Measurements from ENCODE around the gene DMD.

DMD gene

GRCh38 chrX:31186693-31187338 lies 2024.5 kb downstream of the DMD start:
- DNase-seq (ENCODE audit: low read depth in 2 of 2): no peak

GRCh38 chrX:31185884-31186283 lies 2025.5 kb downstream of the DMD start:
- no peak for DNase-seq (ENCODE audit: low read depth in 2 of 2)

DNA sequence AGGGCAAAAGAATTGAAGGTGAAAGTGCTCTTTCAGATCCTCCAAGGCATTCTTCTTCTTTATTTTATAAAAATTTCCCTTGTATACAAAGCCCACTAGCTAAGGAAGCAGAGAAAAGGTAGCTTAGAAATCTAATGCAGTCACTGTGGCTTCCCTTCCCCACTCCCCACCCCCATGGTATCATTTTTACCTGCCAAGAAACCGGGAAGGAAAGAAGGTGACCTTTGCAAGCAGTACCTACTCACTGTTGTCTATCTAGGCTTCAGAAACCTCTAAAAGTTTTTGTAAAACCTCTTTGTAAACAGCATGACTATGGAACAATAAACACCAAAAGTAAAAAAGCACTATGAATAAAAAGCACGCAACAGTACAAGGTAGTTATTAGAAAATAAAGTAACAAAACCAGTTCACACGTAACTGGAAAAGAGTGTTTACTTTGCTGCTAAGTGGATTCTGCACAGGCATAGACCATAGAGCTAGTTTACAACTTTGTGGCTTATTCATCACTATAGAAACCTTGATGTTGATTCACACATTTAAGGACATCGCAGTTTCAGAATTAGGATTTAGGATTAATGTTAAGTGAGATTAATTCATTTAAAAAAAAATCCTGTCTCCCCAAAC lies 2029.9 kb downstream of the DMD start:
- no peak for DNase-seq (ENCODE audit: low read depth in 2 of 2)

- DNase-seq (ENCODE audit: low read depth in 2 of 2): no peak
Measured at GRCh38 chrX:31179203-31179602, 2032.1 kb downstream of the DMD start.

DNA sequence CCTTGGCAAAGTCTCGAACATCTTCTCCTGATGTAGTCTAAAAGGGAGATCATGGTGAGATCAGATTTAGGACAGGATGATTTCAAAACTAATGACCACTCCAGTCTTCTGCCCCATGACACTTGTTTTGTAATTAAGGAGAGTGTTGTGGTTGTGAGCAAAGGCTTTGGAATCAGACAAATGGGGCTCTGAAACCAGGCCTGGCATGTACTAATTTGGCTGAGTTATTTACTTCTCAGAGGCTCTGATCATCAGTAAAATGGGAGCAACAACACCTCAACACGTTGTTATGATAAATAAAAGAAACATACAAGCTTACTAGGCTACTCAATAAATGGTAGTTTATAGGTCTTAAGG lies 2032.6 kb downstream of the DMD start:
- no peak for DNase-seq (ENCODE audit: low read depth in 2 of 2)

- DNase-seq (ENCODE audit: low read depth in 2 of 2): no peak
Measured at GRCh38 chrX:31178064-31178768, 2033.1 kb downstream of the DMD start.

GRCh38 chrX:31170792-31171191 lies 2040.6 kb downstream of the DMD start:
- no peak for DNase-seq (ENCODE audit: low read depth in 2 of 2)

DNA sequence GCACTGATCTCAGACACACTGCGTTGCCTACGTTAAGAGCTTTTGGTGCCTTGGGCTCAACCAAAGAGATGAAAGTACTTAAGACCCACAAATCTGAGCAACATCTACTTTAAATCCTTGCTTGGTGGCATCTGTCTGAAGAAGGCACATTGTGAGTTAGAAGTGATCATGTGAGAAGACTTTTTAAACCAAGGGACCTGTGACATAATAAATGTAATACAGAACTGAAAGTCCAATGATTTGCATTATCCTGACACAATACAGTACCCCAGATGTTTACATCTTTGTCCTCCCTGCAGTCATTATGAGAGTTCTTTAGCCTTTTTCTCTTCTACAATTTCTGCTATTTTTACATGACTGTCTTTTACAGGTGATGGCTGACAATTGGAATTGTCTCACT lies 2042.8 kb downstream of the DMD start:
- DNase-seq (ENCODE audit: low read depth in 2 of 2): no peak

GRCh38 chrX:31166832-31167231 lies 2044.5 kb downstream of the DMD start:
- no peak for DNase-seq (ENCODE audit: low read depth in 2 of 2)

DNA sequence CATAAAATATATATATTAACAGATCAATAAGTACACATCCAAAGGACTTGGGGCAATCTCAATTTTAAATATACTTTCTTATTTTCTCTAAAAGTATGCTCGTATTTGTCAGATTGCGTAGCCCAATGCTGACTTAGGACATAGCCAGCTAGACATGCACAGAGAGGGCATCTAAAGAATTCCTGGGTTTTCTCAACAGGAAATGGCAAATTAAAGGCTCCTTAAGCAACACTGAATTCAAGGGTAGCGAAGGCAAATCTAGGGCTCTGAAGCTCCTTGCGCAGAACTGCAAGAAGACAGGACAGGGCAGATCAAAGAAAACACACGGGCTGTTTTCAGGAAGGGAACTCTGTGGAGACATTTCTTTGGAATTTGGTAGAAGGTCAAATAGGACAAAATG lies 2044.9 kb downstream of the DMD start:
- no peak for DNase-seq (ENCODE audit: low read depth in 2 of 2)

GRCh38 chrX:31165241-31166035 lies 2045.9 kb downstream of the DMD start:
- DNase-seq (ENCODE audit: low read depth in 2 of 2): no peak

DNA sequence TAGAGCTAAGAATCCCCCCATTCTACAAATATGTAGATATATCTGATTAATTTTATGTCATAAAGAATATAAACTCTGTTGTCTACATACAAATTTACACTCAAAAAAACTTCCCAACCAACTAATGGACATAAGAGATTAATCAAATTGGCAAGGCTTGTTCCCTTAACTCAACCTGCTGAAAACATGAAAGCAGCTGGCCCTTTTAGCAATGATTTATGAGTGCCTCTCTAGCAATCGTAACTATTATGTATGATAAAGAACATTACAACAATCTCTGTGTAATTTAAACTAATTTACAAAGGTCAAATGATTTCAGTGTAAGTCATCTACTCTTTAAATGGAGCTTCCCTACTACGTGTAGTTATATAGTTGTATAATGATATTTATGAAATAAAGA lies 2056.4 kb downstream of the DMD start:
- no peak for DNase-seq (ENCODE audit: low read depth in 2 of 2)

GRCh38 chrX:31153475-31154047 lies 2057.8 kb downstream of the DMD start:
- no peak for DNase-seq (ENCODE audit: low read depth in 2 of 2)

DNA sequence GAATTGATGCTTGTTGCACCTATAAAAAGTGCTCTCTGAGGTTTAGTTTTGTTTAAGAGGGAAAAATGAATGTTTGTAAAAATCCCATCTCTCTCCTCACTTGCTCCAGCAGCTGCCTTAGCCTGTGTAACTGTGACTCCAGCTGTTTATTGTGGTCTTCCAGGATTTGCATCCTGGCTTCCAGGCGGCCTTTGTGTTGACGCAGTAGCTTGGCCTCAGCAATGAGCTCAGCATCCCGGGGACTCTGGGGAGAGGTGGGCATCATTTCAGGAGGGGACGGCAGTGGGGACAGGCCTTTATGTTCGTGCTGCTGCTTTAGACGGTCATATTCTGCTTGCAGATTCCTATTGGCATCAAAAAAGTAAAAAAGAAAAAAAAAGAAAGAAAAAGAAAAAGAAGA lies 2064.2 kb downstream of the DMD start:
- DNase-seq (ENCODE audit: low read depth in 2 of 2): no peak

- DNase-seq (ENCODE audit: low read depth in 2 of 2): no peak
Measured at GRCh38 chrX:31139961-31140360, 2071.4 kb downstream of the DMD start.

GRCh38 chrX:31138124-31138523 lies 2073.2 kb downstream of the DMD start:
- DNase-seq (ENCODE audit: low read depth in 2 of 2): no peak

GRCh38 chrX:31136144-31136611 lies 2075.2 kb downstream of the DMD start:
- DNase-seq (ENCODE audit: low read depth in 2 of 2): no peak

- no peak for DNase-seq (ENCODE audit: low read depth in 2 of 2)
Measured at GRCh38 chrX:31132821-31133241, 2078.5 kb downstream of the DMD start.

GRCh38 chrX:31130457-31131220 lies 2080.7 kb downstream of the DMD start:
- DNase-seq (ENCODE audit: low read depth in 2 of 2): no peak

- no peak for DNase-seq (ENCODE audit: low read depth in 2 of 2)
Measured at GRCh38 chrX:31128855-31129254, 2082.5 kb downstream of the DMD start.

- no peak for DNase-seq (ENCODE audit: low read depth in 2 of 2)
Measured at GRCh38 chrX:31127716-31128115, 2083.6 kb downstream of the DMD start.
